UCSD-AML1 (cell line): ENCODE results near the gene SYT7.

Experiments used
- DNase-seq: peaks from one replicate; lab custom pipeline; 2025; ENCODE audit not compliant: unreplicated experiment; lab: John Stamatoyannopoulos, UW

SYT7 gene

GRCh38 chr11:61555051-61555969 lies 25.6 kb downstream of the SYT7 start:
- no peak for DNase-seq

- DNase-seq = no peak
Measured at GRCh38 chr11:61554172-61554988, 26.5 kb downstream of the SYT7 start.

- no peak for DNase-seq
Measured at GRCh38 chr11:61553373-61554171, 27.3 kb downstream of the SYT7 start.

- no peak for DNase-seq
Measured at GRCh38 chr11:61552108-61552635, 28.7 kb downstream of the SYT7 start.

GRCh38 chr11:61551634-61552033 lies 29.2 kb downstream of the SYT7 start:
- no peak for DNase-seq

- DNase-seq = no peak
Measured at GRCh38 chr11:61550665-61551227, 30.1 kb downstream of the SYT7 start.

GRCh38 chr11:61549662-61550568 lies 31.0 kb downstream of the SYT7 start:
- DNase-seq = no peak

- DNase-seq = no peak
Measured at GRCh38 chr11:61549177-61549576, 31.7 kb downstream of the SYT7 start.

GRCh38 chr11:61547246-61547645 lies 33.6 kb downstream of the SYT7 start:
- no peak for DNase-seq

- no peak for DNase-seq
Measured at GRCh38 chr11:61546663-61547062, 34.2 kb downstream of the SYT7 start.

GRCh38 chr11:61545921-61546320 lies 35.0 kb downstream of the SYT7 start:
- no peak for DNase-seq

GRCh38 chr11:61545341-61545740 lies 35.5 kb downstream of the SYT7 start:
- no peak for DNase-seq

GRCh38 chr11:61544466-61544865 lies 36.4 kb downstream of the SYT7 start:
- no peak for DNase-seq

- DNase-seq = no peak
Measured at GRCh38 chr11:61543606-61544306, 37.1 kb downstream of the SYT7 start.

GRCh38 chr11:61542705-61543104 lies 38.2 kb downstream of the SYT7 start:
- DNase-seq = no peak

- DNase-seq = no peak
Measured at GRCh38 chr11:61542024-61542461, 38.8 kb downstream of the SYT7 start.

- DNase-seq = no peak
Measured at GRCh38 chr11:61541598-61541997, 39.3 kb downstream of the SYT7 start.

GRCh38 chr11:61540528-61540927 lies 40.3 kb downstream of the SYT7 start:
- DNase-seq = no peak

- DNase-seq = no peak
Measured at GRCh38 chr11:61539831-61540357, 41.0 kb downstream of the SYT7 start.
